Loucy (cell line): ENCODE measurements around the gene PTCHD4.

Experiments used
- H2AFZ ChIP-seq: fragments of 200-600 bp; sonication (generic); 2 replicates; pipeline ENCODE4 v1.6.0; 2016; ENCODE audit warnings: antibody characterized with exemption, mild to moderate bottlenecking, low read length, moderate library complexity
- H3F3A ChIP-seq: fragments of 200-600 bp; 2 replicates; pipeline ENCODE4 v1.6.0; 2016; ENCODE audit warnings: antibody characterized with exemption, low read depth, mild to moderate bottlenecking
- H3K27me3 ChIP-seq: fragments of 200-600 bp; sonication (generic); 2 replicates; pipeline ENCODE4 v1.6.1; 2014; ENCODE audit warnings: low read length, mild to moderate bottlenecking; ENCODE audit not compliant: insufficient read depth, poor library complexity, severe bottlenecking
- H3K36me3 ChIP-seq: fragments of 200-600 bp; sonication (generic); 2 replicates; pipeline ENCODE4 v1.6.1; 2016; ENCODE audit warnings: low read length; ENCODE audit not compliant: insufficient read depth
- H3K4me1 ChIP-seq: fragments of 200-600 bp; sonication (generic); 2 replicates; pipeline ENCODE4 v1.5.1; 2014; ENCODE audit warnings: low read length, mild to moderate bottlenecking; ENCODE audit not compliant: insufficient read depth, poor library complexity, severe bottlenecking
- H3K4me2 ChIP-seq: fragments of 200-600 bp; sonication (generic); 2 replicates; pipeline ENCODE4 v1.6.0; 2014; ENCODE audit warnings: antibody characterized with exemption, low read length, low read depth, mild to moderate bottlenecking; ENCODE audit not compliant: poor library complexity, severe bottlenecking
- H3K4me3 ChIP-seq: fragments of 200-600 bp; sonication (generic); 2 replicates; pipeline ENCODE4 v1.5.1; 2014; ENCODE audit warnings: low read length, mild to moderate bottlenecking, mixed read lengths; ENCODE audit not compliant: poor library complexity, severe bottlenecking
- H3K79me2 ChIP-seq: fragments of 200-600 bp; sonication (generic); 2 replicates; pipeline ENCODE4 v1.6.1; 2014; ENCODE audit warnings: low read length; ENCODE audit not compliant: insufficient read depth
- H3K9ac ChIP-seq: fragments of 200-600 bp; sonication (generic); 2 replicates; pipeline ENCODE4 v1.6.0; 2014; ENCODE audit warnings: mild to moderate bottlenecking, low read depth, low read length, moderate library complexity; ENCODE audit not compliant: poor library complexity, severe bottlenecking
- H3K9me2 ChIP-seq: fragments of 200-600 bp; sonication (generic); replicated peaks from 2 replicates; pipeline ENCODE4 v1.6.1; 2016; ENCODE audit warnings: low read depth, low read length, mixed read lengths
- H3K9me3 ChIP-seq: fragments of 200-600 bp; sonication (generic); 2 replicates; pipeline ENCODE4 v1.6.1; 2014; ENCODE audit warnings: mild to moderate bottlenecking, antibody characterized with exemption, low read length, low read depth; ENCODE audit not compliant: insufficient read depth
- H4K20me1 ChIP-seq: fragments of 200-600 bp; sonication (generic); 2 replicates; pipeline ENCODE4 v1.6.0; 2014; ENCODE audit warnings: antibody characterized with exemption, low read length, mild to moderate bottlenecking; ENCODE audit not compliant: insufficient read depth, poor library complexity, severe bottlenecking
- EZH2phosphoT487 ChIP-seq: fragments of 200-600 bp; IDR thresholded peaks from 2 replicates; pipeline ENCODE4 v1.6.1; 2018; ENCODE audit warnings: antibody characterized with exemption, mild to moderate bottlenecking, moderate library complexity, borderline replicate concordance
- TF ChIP-seq, protein P1 (sequence below): fragments of 200-600 bp; sonication (generic); conservative IDR thresholded peaks from 2 replicates; pipeline ENCODE4 v1.5.1; 2014; ENCODE audit warnings: mild to moderate bottlenecking, antibody characterized with exemption, low read length

Gene PTCHD4

DNA sequence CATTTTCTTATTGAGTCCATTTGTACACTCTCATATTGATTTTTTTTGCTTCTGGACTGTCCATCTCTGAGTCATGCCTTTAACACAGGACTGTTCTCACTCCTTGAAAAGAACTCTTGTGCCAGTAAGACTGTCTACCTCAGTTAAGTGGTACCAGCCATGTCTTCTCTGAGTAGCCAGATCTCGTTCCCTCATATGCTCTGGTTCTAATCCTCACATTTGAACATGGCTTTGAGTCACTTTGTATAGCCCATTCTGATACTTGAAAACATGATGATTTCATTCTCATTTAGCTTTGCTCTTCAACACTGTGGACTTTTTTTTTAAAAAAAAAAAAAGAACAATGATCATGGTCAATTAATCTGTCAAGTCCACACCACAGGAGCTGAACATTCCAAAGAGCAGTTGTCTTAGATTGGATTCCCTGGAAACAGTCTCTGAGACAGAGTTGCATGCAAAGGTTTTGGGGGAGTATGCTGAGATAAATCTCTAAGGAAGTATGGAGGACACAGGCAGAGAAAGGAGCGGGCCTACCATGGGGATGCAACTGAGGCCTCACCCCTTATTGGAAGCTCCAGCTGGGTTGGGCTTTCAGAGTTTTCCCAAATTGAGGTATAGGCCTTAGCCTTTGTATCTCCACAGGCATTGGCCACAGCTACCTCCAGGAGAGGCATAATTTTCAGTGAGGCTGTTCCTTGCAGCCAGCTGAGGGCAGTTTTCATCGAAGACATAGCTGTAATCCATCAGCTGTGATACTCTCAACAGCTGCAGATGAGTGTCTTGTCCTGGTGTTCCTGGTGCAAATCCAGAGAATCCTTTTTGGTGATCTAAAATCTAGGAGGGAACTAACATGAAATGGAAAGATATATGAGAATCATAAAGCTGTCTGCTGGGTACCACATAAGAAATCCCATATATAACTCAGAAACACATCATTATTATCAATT is 6.0 kb upstream of the PTCHD4 start:
- no peaks in the 10 kb centered on the region for H3K9me3 ChIP-seq
- no peak overlapping the region for H3K4me2 ChIP-seq
- H3K9me2 ChIP-seq = no peaks in the 10 kb centered on the region
- TF ChIP-seq, protein P1, sequence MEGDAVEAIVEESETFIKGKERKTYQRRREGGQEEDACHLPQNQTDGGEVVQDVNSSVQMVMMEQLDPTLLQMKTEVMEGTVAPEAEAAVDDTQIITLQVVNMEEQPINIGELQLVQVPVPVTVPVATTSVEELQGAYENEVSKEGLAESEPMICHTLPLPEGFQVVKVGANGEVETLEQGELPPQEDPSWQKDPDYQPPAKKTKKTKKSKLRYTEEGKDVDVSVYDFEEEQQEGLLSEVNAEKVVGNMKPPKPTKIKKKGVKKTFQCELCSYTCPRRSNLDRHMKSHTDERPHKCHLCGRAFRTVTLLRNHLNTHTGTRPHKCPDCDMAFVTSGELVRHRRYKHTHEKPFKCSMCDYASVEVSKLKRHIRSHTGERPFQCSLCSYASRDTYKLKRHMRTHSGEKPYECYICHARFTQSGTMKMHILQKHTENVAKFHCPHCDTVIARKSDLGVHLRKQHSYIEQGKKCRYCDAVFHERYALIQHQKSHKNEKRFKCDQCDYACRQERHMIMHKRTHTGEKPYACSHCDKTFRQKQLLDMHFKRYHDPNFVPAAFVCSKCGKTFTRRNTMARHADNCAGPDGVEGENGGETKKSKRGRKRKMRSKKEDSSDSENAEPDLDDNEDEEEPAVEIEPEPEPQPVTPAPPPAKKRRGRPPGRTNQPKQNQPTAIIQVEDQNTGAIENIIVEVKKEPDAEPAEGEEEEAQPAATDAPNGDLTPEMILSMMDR = no peak
- TF ChIP-seq EZH2phosphoT487 = no peak
- H3K27me3 ChIP-seq = no peaks in the 10 kb centered on the region
- no peaks in the 10 kb centered on the region for H3K4me1 ChIP-seq
- H3K9ac ChIP-seq = no peak overlapping the region
- H4K20me1 ChIP-seq = no peaks in the 10 kb centered on the region
- no peaks in the 10 kb centered on the region for H3K36me3 ChIP-seq
- H3K4me3 ChIP-seq = no peak overlapping the region
- H3K79me2 ChIP-seq = no peaks in the 10 kb centered on the region
- no peak overlapping the region for H2AFZ ChIP-seq
- no peaks in the 10 kb centered on the region for H3F3A ChIP-seq

DNA sequence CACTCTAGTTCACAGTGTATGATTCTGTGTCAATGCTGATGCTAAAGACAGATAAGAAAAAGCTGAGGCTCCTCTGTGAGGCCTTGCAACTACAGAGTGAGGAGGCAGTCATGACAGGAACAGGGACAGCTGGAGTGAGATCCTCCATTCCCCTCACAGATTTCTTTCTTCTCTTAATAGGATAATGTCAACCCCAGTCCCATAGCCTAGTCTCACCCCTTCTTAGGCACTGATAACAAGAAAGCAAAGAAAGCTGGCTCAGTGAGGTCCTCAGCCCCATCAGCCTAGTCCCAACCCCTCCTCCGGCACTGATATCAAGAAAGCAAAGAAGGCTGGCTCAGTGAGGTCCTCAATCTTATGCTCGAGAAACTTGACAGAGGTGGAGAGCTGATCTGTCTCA is 2.1 kb upstream of the PTCHD4 start:
- no peaks in the 10 kb centered on the region for H3K27me3 ChIP-seq
- H3K79me2 ChIP-seq = no peaks in the 10 kb centered on the region
- H3K4me1 ChIP-seq = no peaks in the 10 kb centered on the region
- TF ChIP-seq, protein P1 = no peak
- TF ChIP-seq EZH2phosphoT487 = no peak
- H3F3A ChIP-seq = no peaks in the 10 kb centered on the region
- no peak overlapping the region for H2AFZ ChIP-seq
- no peaks in the 10 kb centered on the region for H4K20me1 ChIP-seq
- no peaks in the 10 kb centered on the region for H3K9me2 ChIP-seq
- H3K9me3 ChIP-seq = no peaks in the 10 kb centered on the region
- no peaks in the 10 kb centered on the region for H3K36me3 ChIP-seq
- no peak overlapping the region for H3K4me3 ChIP-seq
- no peak overlapping the region for H3K9ac ChIP-seq
- H3K4me2 ChIP-seq = no peak overlapping the region

DNA sequence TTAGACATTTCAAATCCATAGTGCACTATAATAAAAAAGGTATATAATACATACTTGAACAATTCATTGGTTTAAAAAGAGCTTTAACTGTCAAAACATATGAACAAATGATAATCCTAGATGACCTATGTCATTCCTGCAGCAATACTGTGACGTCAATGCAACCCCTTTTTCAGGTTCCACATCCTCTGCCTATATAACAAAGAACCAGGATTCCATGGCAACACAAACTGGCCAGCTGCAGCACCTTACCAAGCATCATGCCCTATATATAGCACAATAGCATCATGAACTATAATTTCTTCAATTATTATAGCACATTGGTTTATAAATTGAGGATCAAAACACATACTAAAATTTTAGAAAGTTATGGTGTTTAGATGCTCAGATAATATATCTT is 578 bp upstream of the PTCHD4 start:
- Histone ChIP-seq H3K9me2 (no peaks in the 10 kb centered on the region), H2AFZ (no peak overlapping the region), H3F3A (no peaks in the 10 kb centered on the region), H3K4me1 (no peaks in the 10 kb centered on the region), H3K4me2 (no peak overlapping the region), H3K27me3 (no peaks in the 10 kb centered on the region), H3K4me3 (no peak overlapping the region), H3K36me3 (no peaks in the 10 kb centered on the region), H4K20me1 (no peaks in the 10 kb centered on the region), H3K9me3 (no peaks in the 10 kb centered on the region), H3K79me2 (no peaks in the 10 kb centered on the region), H3K9ac (no peak overlapping the region)
- TF ChIP-seq EZH2phosphoT487 = no peak
- TF ChIP-seq, protein P1 = no peak
